HG02588 (cell line): ENCODE results near the gene ITGBL1.

Experiments used
- ATAC-seq: cut with Tn5 transposase; IDR thresholded peaks from one replicate; pipeline ENCODE4 v1.9.1; 2021; ENCODE audit warnings: mild to moderate bottlenecking, moderate library complexity; ENCODE audit not compliant: unreplicated experiment

ITGBL1 gene

DNA sequence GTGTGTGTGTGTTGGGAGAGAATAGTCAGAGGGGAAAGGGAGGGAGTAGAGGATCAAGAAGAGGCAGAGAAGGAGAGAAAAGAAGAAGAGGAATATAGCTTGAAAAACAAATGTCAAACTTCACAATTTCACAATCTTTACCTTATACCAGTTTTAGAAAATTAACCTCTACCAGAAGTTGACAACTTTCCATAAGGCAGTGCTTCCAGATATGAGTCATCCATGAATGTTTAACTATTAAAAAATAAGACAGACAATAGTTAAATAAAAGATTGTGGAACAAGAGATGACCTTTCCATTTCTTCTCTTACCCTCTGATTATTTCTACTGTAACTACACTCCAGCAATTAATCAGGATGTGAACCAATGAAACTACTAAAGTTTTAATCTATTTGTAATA lies 229.4 kb downstream of the ITGBL1 start:
- no peak for ATAC-seq

DNA sequence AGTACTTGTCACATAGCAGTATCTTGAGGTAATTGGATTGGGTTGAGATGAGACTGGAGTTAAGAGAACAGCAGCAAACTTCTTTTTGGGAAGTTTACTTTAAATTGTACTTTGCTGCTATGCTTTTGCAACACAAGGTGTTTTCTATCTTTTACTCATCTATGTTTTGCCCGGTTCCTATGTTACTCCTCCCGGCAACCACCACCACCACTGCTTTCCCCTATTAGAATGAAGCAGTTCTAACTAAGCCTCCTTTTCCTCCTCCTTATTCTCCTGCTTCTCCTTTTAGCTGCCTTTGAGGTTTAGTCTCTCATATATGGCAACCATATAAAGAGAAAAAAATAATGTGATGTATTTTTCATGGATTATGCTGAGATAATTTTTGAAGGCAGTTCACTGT lies 233.5 kb downstream of the ITGBL1 start:
- ATAC-seq = no peak

DNA sequence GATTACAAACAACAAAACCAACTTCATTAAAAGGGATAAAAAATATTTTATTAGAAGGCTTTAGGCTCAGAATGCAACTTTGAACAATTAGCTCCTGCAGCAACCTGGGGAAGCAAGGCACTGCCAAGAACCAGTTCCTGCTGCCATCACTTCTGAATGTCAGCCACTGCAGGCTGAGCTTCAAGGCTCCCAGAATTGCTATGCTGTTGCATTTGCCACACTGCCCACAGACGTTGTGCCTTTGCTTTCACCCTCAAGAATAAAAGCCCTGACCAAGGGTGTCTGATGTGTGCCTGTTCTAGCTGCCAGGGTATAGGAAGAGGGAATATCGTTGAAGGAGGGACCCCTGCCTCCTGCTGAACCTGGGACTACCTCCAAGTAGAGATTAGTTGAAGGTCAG lies 238.4 kb downstream of the ITGBL1 start:
- ATAC-seq = no peak

DNA sequence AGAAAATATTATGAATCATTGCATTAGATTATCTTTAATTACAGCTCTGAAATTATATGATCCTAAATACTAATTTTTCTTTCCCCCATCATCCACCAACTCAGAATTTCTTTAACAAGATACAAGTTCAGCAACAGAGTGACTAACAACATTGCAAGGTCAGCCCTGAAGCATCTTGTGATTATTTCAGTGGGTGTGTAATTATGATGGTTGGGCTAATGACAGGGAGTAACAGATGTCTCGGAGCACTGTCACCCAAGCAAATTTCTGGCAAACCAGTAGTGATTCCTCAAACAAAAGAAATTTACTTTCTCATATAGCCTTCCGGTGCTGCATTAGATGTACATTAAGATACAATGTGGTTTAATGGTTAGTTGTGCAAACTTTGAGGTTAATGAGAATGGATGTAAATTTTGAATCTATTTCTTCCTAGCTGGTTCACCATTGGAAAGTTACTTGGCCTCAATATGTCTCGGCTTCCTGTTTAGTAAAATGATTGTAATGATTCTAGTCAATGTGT lies 238.9 kb downstream of the ITGBL1 start:
- ATAC-seq = no peak

DNA sequence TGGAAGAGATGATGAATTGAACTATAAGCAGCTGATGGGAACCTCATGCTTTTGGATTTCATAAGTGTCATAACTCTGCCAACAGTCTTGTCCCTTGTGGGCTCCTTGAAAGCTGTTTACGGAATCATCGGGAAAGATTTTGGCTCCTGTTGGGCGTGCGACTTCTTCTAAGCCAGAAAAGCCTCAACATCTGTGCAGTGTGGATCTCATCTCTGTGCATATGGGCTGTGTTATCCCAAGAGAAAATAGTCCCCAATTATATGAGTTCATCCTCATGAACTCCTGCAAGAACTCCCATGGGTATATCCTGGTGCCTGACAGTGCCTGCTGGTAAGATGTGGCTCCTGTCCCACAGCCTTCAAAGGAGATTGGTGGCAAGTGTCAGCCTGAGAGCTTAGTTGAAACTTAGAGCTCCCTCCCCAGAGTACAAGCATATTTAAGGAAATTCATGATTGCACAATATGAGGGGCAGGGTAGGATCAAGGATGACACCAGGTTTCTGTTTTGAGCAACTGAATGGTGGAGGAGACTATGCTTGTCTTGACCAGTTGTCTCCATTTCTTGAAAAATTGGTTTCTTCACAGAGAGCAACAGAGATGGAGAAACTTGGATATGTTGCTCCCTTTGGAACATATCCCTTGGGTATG lies 243.5 kb downstream of the ITGBL1 start:
- no peak for ATAC-seq

DNA sequence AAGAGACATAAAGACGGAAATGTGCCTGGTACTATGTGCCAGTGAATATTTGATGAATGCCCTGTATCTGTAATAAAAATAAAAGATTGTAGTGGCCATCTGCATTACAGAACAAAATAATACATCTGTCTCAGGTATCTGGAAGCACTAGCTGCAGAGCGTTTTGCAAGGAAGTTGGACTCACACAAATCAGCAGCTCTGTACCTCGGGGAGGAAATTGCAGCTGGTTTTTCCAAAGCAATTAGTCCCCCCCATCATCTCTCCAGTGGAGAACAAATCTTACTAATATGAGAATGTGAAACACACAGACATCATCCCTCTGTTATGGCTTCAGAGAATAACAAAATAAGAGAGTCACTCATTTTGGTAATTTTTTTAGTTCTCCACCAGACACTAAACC lies 245.3 kb downstream of the ITGBL1 start:
- no peak for ATAC-seq

DNA sequence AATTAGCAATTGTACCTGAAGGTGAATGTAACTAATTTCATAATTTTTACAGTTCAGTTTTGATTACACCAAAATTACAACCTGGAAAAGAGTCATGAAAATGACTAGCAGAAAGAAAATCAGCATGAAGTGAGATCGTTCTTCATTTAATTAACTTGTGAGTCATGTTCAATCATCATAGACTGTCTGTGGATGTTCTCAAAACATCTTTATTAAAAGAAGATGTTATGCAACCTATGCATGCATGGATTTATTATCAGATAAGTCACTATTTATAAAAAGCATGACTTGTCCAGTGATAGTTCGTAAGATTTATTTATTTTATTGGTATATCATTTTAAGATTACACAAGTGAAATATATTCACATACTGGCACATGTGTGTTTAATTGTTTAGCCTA lies 245.9 kb downstream of the ITGBL1 start:
- ATAC-seq = no peak

DNA sequence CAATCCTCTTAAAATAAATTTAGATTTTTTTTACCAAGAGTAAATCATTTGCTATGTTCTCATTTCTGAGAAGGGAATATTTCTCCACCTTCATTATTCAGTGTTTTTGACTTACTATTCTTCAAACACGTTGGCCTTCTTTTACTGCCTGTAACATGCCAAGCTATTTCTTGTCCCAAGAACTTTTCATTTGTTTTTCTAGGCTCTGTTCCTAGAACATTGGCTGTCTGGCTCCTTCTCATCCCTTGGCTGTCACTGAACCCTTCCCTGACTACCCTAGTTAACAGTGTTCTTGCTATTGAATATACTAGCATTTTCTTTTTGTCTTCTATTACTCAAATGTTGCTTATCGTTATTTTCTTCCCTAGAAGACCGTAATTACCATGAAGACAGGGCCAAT lies 248.1 kb downstream of the ITGBL1 start:
- no peak for ATAC-seq

DNA sequence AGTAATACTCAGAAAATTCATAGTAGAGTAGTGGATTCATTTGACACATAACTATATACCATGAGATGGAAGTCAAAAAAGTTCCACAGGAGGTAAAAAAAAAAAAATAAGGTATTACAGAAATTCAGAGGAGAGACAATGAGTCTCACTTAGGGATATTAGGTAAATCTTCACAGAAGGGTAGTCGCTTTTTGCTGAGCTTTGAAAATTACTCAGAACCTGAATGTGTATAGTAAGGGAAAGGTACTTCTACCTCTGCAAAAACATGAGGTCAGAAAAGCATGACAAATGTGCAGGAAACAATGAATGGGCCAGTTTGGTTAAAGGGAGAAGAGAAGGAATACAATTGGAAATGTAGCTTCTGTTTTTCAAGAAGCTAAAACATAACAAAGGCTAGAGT lies 250.6 kb downstream of the ITGBL1 start:
- no peak for ATAC-seq

DNA sequence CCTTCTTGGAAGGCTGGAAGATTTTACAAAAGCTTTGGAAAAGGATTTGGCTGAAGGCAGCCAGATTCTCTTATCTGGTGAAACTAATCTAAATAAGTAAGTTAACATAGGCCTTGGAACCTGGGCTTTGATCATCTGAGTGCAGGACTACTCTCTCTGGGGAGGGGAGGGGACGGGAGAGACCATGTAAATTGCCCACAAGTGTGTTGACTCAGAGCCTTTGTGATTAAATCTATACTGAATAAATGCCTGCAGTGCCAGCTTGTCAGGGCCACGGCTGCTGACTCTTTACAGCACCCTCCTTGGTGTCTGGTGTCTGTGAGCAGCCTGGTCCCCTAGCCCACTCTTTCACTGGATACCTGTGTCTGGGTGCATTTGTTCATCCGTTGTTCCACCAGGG lies 251.4 kb downstream of the ITGBL1 start:
- ATAC-seq = no peak

DNA sequence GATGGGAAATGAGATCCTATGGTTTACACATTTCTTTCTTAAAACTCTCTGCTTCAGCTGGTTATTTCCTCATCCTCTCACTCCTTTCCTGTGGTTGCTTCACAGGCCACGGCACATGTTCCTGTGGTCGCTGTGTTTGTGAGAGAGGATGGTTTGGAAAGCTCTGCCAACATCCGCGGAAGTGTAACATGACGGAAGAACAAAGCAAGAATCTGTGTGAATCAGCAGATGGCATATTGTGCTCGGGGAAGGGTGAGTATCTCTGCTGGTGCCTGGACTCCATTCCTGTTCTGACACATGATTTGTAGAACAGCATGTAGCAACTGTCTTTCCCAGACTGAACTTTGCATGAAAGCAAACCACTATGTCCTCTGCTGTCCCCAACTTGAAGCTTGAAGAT lies 254.2 kb downstream of the ITGBL1 start:
- no peak for ATAC-seq

DNA sequence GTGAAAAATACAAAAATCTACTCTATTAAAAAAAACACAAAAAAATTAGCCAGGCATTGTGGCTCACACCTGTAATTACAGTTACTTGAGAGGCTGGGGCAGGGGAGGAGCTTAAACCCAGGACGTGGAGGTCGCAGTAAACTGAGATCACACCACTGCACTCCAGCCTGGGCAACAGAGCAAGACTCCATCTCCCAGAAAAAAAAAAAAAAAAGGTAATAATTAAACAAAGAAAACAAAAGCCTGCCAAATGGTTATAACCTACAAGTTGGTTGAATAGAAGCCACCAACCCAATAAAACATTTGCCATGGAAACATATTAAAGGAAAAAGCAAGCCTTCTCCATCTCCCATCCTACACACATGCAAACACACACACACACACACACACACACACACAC lies 255.2 kb downstream of the ITGBL1 start:
- ATAC-seq = no peak

DNA sequence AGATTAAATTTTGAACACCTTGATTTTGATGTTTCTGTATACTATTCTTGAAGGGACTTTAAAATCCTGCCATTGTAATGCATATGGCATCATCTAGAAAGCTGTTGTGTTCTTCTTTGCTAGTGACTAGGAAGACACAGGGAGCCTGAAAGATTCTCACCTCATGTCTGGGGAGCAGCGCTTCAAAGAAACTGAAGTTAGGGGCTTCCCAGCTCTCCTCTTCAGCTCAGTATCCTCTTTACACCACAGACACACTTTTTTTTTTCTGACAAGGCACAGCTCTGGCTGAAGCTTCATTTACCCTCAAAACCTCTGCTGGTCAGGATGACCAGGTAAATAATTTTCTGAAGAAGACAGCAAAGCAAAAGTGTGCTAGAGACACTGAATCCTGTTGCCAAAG lies 255.6 kb downstream of the ITGBL1 start:
- no peak for ATAC-seq

DNA sequence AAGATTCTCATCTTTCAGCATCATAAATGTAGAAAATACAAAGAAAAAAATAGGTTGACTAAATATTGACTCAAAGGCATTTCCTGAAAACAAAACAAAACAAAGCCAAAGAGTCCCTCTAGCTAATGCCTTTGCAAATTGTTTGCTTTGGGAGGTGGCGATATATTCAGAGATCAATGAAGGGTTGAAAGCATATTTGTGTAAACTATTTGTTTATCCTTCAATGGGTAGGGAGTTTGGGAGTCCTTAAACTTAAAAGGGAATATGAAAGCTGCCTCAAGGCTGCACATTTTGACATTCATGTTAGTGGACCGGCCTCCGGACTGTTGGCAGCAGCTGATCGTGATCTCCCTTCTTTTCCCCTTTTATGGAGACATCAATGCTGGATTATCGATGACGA lies 257.5 kb downstream of the ITGBL1 start:
- ATAC-seq = no peak

DNA sequence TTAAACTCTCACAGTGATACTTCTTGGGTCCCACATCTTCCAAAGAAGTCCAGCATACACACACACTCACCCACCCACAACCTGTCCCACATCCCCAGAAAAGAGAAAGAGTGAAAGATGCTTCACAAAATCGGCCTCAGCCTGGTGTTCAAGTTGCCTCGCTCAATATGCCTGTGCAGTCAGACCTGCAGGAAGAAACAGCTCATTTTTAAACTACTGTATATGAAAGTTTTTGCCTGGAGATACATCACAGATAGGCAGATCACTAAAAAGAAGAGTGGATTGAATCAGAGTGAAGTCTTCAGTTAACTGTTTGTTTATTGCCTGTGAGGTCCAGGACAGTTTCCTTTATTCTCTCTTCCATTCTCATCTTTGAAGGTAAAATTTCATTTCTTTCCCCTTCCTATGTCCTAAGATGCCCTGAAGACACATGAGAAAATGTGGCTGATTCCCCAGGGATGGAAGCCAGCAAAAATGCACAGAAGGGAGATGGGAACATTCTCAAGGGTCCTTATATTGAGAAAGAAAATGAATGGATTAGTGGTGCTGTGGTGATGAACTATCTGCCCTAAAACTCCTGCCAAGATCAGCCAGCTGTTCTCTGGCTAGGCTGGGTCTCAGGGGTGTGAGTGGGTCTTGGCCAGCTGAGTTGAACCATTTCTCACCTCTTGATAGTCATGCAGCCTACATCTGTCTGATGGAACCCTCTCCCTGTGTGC lies 259.0 kb downstream of the ITGBL1 start:
- ATAC-seq = no peak

DNA sequence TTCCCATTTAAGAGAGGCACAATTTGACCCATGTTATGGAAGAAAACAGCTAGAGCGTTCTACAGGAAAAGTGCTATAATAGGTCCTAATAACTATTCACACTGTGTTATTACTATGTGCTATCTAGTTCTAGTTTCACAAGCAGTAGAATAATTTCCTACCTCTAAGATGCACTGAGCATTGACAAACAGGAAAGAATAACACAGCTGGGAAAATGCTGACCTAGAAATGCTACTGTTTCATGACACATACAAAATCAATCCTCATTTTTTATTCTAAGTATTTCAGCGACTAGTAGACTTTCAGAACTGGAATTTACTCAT lies 259.5 kb downstream of the ITGBL1 start:
- no peak for ATAC-seq

DNA sequence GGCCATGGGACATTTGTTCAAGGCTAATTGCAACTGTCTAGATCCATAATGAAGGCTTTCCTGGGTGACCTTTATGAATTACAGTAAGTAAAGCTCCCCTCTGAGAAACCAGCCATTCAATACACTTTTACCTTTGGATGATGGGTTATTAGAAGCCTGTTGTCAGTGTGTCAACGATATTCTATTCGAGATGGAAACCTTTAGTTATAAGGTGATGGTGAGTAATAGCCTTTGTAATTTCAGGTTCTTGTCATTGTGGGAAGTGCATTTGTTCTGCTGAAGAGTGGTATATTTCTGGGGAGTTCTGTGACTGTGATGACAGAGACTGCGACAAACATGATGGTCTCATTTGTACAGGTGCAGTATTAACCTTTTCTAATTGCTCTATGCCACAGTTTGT lies 261.7 kb downstream of the ITGBL1 start:
- ATAC-seq = no peak

DNA sequence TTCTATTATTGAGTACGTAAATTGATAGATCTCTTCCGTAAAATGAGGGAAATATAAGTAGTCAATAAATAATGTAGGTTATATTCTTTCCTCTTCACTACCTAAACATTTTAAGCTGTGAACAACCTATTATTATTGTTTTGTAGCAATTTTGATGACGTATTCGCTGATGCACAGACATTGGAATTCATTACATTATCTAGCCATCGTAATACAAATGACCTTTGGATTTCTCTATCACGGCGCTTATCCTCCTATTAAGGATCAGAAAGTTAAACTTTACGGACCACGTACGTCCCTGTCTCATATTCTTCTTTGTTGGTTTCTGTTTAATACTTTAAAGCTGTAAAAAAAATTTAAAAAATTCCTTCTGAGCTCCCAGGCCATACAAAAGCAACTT lies 264.9 kb downstream of the ITGBL1 start:
- no peak for ATAC-seq

DNA sequence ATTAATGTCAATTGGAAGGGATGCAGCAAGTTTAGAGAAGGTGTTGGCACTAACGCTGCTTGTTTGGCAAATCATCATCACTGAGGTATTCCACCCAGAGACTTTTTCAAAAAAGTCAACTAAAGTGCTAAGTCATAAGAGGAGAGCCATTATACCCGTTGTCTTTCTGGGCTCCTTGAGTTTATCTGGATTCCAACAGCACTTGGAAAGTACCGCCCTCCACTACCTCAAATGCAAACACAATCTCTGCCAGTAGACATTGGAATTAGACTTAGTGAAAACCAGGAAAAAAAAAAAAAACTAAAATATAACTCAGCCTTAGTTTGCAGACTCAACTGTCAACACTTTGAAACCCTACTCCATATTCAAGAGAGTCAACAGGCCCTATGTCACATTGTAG lies 266.0 kb downstream of the ITGBL1 start:
- ATAC-seq = no peak

DNA sequence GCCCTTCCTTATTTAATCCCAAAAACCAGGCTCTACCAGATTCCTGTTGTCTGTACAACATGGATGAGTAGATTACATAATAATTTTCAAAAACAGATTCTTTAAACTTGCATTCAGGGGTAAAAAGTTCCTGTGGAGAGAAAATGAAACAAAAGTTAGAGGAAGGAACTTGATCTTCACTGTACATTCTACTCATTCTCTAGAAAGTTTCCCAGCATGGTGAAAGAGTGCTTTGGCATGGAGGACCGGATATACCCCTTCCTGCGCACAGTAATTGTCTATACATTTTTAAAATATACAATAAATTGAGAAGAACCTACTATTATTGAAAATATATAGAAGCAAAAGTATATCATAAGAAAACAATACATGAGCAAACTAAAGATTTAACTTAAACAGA lies 274.2 kb downstream of the ITGBL1 start:
- no peak for ATAC-seq

DNA sequence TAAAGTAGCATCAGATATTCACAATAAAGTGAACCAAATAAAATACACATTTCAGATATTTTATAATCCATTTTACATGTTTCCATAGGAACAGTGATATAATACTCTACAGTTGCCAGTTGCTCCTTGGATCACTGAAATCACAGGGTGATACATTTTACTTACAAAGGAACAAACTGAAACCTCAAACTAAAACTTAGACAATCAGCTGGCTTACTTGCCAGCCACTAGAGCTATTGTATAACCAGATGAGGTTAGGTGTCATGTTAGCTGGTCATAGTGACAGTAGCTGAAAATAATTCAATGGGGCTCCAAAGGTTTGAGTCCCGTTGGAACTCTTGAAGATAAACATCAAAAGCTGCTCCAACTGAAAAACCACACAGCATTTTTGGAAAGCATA lies 274.6 kb downstream of the ITGBL1 start:
- no peak for ATAC-seq

DNA sequence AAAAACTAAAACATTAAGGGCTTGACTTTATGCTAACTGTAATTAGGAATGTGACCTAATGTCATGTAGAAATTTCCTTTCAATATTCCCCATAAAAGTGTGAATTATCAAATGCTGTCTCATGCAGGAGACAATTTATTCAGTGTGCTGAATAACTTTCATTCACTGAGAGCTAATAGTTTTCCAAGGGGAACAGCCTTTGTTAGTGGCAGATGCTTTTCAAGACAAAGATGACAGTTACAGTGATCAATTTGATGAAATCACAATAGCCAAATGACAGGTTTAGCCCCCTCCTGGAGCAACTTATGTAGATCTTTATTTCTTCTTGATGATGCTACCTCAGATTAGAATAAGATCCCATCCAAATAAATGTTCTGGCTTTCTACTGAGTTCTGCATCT lies 275.5 kb downstream of the ITGBL1 start:
- no peak for ATAC-seq

DNA sequence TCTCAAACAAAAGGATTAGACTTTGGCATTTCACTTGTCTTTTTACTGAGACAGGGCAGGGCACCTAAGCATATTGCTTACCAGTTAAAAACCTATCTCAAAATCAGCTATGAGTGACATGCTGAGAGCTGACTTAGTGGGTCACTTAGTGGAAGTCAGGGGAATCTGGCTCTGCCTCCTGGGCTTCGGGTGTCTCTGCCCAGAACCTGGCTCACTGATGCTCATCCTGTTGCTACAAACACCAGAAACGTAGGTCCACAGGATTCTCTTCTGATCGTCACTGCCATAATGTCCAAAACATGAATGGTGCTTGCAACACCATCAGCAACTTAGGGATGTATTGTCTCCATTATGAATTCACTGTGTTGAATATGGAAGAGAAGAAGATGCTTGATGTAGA lies 276.1 kb downstream of the ITGBL1 start:
- ATAC-seq = no peak
